ENCODE results near the gene NSUN5.

The NSUN5 gene

GRCh38 chr7:73351447-73352167, 43.0 kb upstream of the NSUN5 start:
- H3K4me3 ChIP-seq (ENCODE audit: low read depth, low read length) = no peak overlapping the region
- TF ChIP-seq CTCF (IDR thresholded peaks at IDR 0.05; ENCODE audit: insufficient read depth, low read depth, low read length, missing control alignments) = no peak

GRCh38 chr7:73350306-73351068, 41.9 kb upstream of the NSUN5 start:
- TF ChIP-seq CTCF (IDR thresholded peaks at IDR 0.05; ENCODE audit: insufficient read depth, low read depth, low read length, missing control alignments) = no peak
- no peak overlapping the region for H3K4me3 ChIP-seq (ENCODE audit: low read depth, low read length)
- no peak for DNase-seq (ENCODE audit: low read depth)

More at GRCh38 chr7:73351447-73352167, 43.0 kb upstream of the NSUN5 start:
- no peak for DNase-seq (ENCODE audit: low read depth)

GRCh38 chr7:73349763-73350162, 41.1 kb upstream of the NSUN5 start:
- no peak overlapping the region for H3K4me3 ChIP-seq (ENCODE audit: low read depth, low read length)
- no peak for DNase-seq (ENCODE audit: low read depth)
- no peak for TF ChIP-seq CTCF (IDR thresholded peaks at IDR 0.05; ENCODE audit: insufficient read depth, low read depth, low read length, missing control alignments)

- no peak overlapping the region for H3K4me3 ChIP-seq (ENCODE audit: low read depth, low read length)
- no peak for TF ChIP-seq CTCF (IDR thresholded peaks at IDR 0.05; ENCODE audit: insufficient read depth, low read depth, low read length, missing control alignments)
- no peak for DNase-seq (ENCODE audit: low read depth)
These were observed 37.3 kb upstream of the NSUN5 start for GRCh38 chr7:73345951-73346350.

- TF ChIP-seq CTCF (IDR thresholded peaks at IDR 0.05; ENCODE audit: insufficient read depth, low read depth, low read length, missing control alignments) = no peak
- H3K4me3 ChIP-seq (ENCODE audit: low read depth, low read length) = no peak overlapping the region
These were observed 36.9 kb upstream of the NSUN5 start for GRCh38 chr7:73345538-73345937.

GRCh38 chr7:73343671-73344380, 35.2 kb upstream of the NSUN5 start:
- no peak for TF ChIP-seq CTCF (IDR thresholded peaks at IDR 0.05; ENCODE audit: insufficient read depth, low read depth, low read length, missing control alignments)
- DNase-seq (ENCODE audit: low read depth) = no peak
- H3K4me3 ChIP-seq (ENCODE audit: low read depth, low read length) = no peak overlapping the region

More at GRCh38 chr7:73345538-73345937, 36.9 kb upstream of the NSUN5 start:
- DNase-seq (ENCODE audit: low read depth) = no peak
